ENCODE results near the gene OXLD1.

Gene OXLD1

GRCh38 chr17:81636505-81637288 is 29.7 kb downstream of the OXLD1 start, which contains the start of the genes NPLOC4 and TSPAN10:
NPLOC4 (minus strand) TSS chr17:81637112; CDS start chr17:81636930, 182 bp downstream.
TSPAN10 (plus strand) TSS chr17:81637196; CDS start chr17:81642413, 5,217 bp downstream.
- peak within 1 kb of the TSS; percentile 97 for H3K4me3 ChIP-seq (ENCODE audit: severe bottlenecking)
- no peaks in the 10 kb centered on the region for H3K27me3 ChIP-seq (ENCODE audit: insufficient read depth, poor library complexity, severe bottlenecking)
- ATAC-seq (ENCODE audit: low read depth) (peak; percentile 80), DNase-seq (ENCODE audit: low spot score) (peak; percentile 83)
- H3K4me1 ChIP-seq (ENCODE audit: insufficient read depth, poor library complexity, severe bottlenecking), result peaks cover 7% of the 10 kb centered on the region
- no peaks in the 10 kb centered on the region for H3K9me3 ChIP-seq (ENCODE audit: severe bottlenecking)
- H3K27ac ChIP-seq (ENCODE audit: poor library complexity, severe bottlenecking), result peak within 1 kb of the TSS; percentile 71
- TF ChIP-seq, protein P1, sequence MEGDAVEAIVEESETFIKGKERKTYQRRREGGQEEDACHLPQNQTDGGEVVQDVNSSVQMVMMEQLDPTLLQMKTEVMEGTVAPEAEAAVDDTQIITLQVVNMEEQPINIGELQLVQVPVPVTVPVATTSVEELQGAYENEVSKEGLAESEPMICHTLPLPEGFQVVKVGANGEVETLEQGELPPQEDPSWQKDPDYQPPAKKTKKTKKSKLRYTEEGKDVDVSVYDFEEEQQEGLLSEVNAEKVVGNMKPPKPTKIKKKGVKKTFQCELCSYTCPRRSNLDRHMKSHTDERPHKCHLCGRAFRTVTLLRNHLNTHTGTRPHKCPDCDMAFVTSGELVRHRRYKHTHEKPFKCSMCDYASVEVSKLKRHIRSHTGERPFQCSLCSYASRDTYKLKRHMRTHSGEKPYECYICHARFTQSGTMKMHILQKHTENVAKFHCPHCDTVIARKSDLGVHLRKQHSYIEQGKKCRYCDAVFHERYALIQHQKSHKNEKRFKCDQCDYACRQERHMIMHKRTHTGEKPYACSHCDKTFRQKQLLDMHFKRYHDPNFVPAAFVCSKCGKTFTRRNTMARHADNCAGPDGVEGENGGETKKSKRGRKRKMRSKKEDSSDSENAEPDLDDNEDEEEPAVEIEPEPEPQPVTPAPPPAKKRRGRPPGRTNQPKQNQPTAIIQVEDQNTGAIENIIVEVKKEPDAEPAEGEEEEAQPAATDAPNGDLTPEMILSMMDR (IDR thresholded peaks at IDR 0.05; ENCODE audit: poor library complexity, severe bottlenecking), result no peak
- H3K36me3 ChIP-seq (ENCODE audit: low read depth), result peaks cover 19% of the 10 kb centered on the region

GRCh38 chr17:81635973-81636504 is 30.4 kb downstream of the OXLD1 start:
- no peaks in the 10 kb centered on the region for H3K27me3 ChIP-seq (ENCODE audit: insufficient read depth, poor library complexity, severe bottlenecking)
- DNase-seq (ENCODE audit: low spot score) (no peak), ATAC-seq (ENCODE audit: low read depth) (peak; percentile 61)
- H3K27ac ChIP-seq (ENCODE audit: poor library complexity, severe bottlenecking), result peak overlapping the region; percentile 71
- TF ChIP-seq, protein P1 (IDR thresholded peaks at IDR 0.05; ENCODE audit: poor library complexity, severe bottlenecking), result no peak
- H3K4me3 ChIP-seq (ENCODE audit: severe bottlenecking), result peak overlapping the region; percentile 97
- peaks cover 21% of the 10 kb centered on the region for H3K36me3 ChIP-seq (ENCODE audit: low read depth)
- H3K4me1 ChIP-seq (ENCODE audit: insufficient read depth, poor library complexity, severe bottlenecking), result peaks cover 6% of the 10 kb centered on the region
- no peaks in the 10 kb centered on the region for H3K9me3 ChIP-seq (ENCODE audit: severe bottlenecking)

- ATAC-seq (ENCODE audit: low read depth) (peak; percentile 32), DNase-seq (ENCODE audit: low spot score) (no peak)
- TF ChIP-seq, protein P1 (IDR thresholded peaks at IDR 0.05; ENCODE audit: poor library complexity, severe bottlenecking), result no peak
- H3K27ac ChIP-seq (ENCODE audit: poor library complexity, severe bottlenecking), result peak overlapping the region; percentile 71
- H3K4me1 ChIP-seq (ENCODE audit: insufficient read depth, poor library complexity, severe bottlenecking), result peaks cover 6% of the 10 kb centered on the region
- H3K9me3 ChIP-seq (ENCODE audit: severe bottlenecking), result no peaks in the 10 kb centered on the region
- peak overlapping the region; percentile 97 for H3K4me3 ChIP-seq (ENCODE audit: severe bottlenecking)
- H3K36me3 ChIP-seq (ENCODE audit: low read depth), result peaks cover 27% of the 10 kb centered on the region
- H3K27me3 ChIP-seq (ENCODE audit: insufficient read depth, poor library complexity, severe bottlenecking), result no peaks in the 10 kb centered on the region
These were observed 31.0 kb downstream of the OXLD1 start for GRCh38 chr17:81635431-81635830.

GRCh38 chr17:81631482-81631881 is 34.9 kb downstream of the OXLD1 start:
- H3K4me1 ChIP-seq (ENCODE audit: insufficient read depth, poor library complexity, severe bottlenecking), result peaks cover 6% of the 10 kb centered on the region
- no peak for ATAC-seq (ENCODE audit: low read depth)
- H3K27me3 ChIP-seq (ENCODE audit: insufficient read depth, poor library complexity, severe bottlenecking), result no peaks in the 10 kb centered on the region
- H3K27ac ChIP-seq (ENCODE audit: poor library complexity, severe bottlenecking), result no peak overlapping the region
- no peak for DNase-seq (ENCODE audit: low spot score)
- no peak overlapping the region for H3K4me3 ChIP-seq (ENCODE audit: severe bottlenecking)
- TF ChIP-seq, protein P1 (IDR thresholded peaks at IDR 0.05; ENCODE audit: poor library complexity, severe bottlenecking), result no peak
- H3K9me3 ChIP-seq (ENCODE audit: severe bottlenecking), result no peaks in the 10 kb centered on the region
- peaks cover 67% of the 10 kb centered on the region for H3K36me3 ChIP-seq (ENCODE audit: low read depth)

Measured in RWPE2 (cell line).